GM12891 (cell line): Measurements from ENCODE around the gene CHD8.

Experiments
- POLR2A ChIP-seq: IDR thresholded peaks from 2 replicates; pipeline ENCODE4 v1.6.1; 2011; ENCODE audit warnings: low read depth, low read length, control low read depth
- POLR2AphosphoS5 ChIP-seq: IDR thresholded peaks from 2 replicates; pipeline ENCODE4 v1.6.1; 2011; ENCODE audit warnings: low read depth, low read length, control low read depth
- SPI1 ChIP-seq: IDR thresholded peaks from 2 replicates; pipeline ENCODE4 v1.6.1; 2011; ENCODE audit warnings: low read depth, low read length, control low read depth
- TAF1 ChIP-seq: IDR thresholded peaks from 2 replicates; pipeline ENCODE4 v1.6.1; 2011; ENCODE audit warnings: low read depth, low read length, control low read depth

DNA sequence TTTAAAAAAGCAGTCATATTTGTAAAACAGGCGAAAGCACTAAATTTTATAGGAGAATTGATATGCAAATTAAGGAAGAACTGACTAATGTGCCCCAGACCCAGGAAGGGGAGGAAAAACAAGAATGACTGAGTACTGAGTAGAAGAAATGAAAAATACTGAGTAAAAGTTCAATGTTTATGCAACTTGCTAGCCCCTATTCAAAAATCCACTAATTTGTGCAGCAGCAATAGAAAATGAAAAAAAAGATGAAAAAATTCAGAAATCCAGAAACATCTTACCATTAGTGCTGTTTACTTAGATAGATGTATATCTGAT, 6.1 kb downstream of the CHD8 start:
- TF ChIP-seq POLR2A (no peak), POLR2AphosphoS5 (no peak), TAF1 (no peak), SPI1 (no peak)
